GM10248 (cell line): ENCODE measurements around the gene CRYBA4.

Experiments
- CTCF ChIA-PET: fragments of 300-600 bp; sonication (Branson Sonifier 250); formaldehyde crosslinking; extraction: SDS; loops from one replicate; lab custom pipeline; 2021; ENCODE audit warnings: antibody characterized with exemption; lab: Yijun Ruan, JAX
- POLR2A ChIA-PET: fragments of 350-650 bp; sonication (Branson Sonifier 250); formaldehyde crosslinking; extraction: SDS; loops from one replicate; lab custom pipeline; 2020; ENCODE audit warnings: antibody characterized with exemption; lab: Yijun Ruan, JAX
- DNase-seq: peaks from one replicate; pipeline ENCODE4 v3.0.0; 2012; ENCODE audit errors: extremely low spot score
- CTCF ChIP-seq: IDR thresholded peaks from 2 replicates; pipeline ENCODE4 v1.5.1; 2012; ENCODE audit warnings: mild to moderate bottlenecking, low read depth; ENCODE audit errors: extremely low read depth, missing control alignments, control extremely low read depth

The CRYBA4 gene

GRCh38 chr22:26621663-26622062 lies at the start of gene CRYBA4:
CRYBA4 (plus strand) TSS chr22:26621963; CDS start chr22:26622597, 634 bp downstream.
- POLR2A ChIA-PET, result interaction anchor here (0.5 kb wide), 1 partner anchor 16 kb away, joined by 3 read pairs; no protein-coding TSS in a partner anchor
- CTCF ChIA-PET, result interaction anchor here (0.9 to 1.9 kb wide), 3 partner anchors 9 to 44 kb away, joined by 4 to 5 read pairs (median 4); no protein-coding TSS in a partner anchor
- no peak for DNase-seq
- no peak for TF ChIP-seq CTCF

GRCh38 chr22:26573026-26573662 lies 48.6 kb upstream of the CRYBA4 start:
- DNase-seq, result no peak
- ChIA-PET POLR2A (no interaction called here), CTCF (interaction anchor here (1.3 to 2.0 kb wide), 2 partner anchors 9 to 10 kb away, joined by 4 to 6 read pairs; no protein-coding TSS in a partner anchor)
- no peak for TF ChIP-seq CTCF

GRCh38 chr22:26574001-26574723 lies 47.6 kb upstream of the CRYBA4 start:
- ChIA-PET POLR2A (no interaction called here), CTCF (interaction anchor here (2.0 kb wide), 1 partner anchor 10 kb away, joined by 6 read pairs; no protein-coding TSS in a partner anchor)
- TF ChIP-seq CTCF, result no peak
- no peak for DNase-seq

GRCh38 chr22:26576026-26576680 lies 45.6 kb upstream of the CRYBA4 start:
- DNase-seq, result no peak
- TF ChIP-seq CTCF, result no peak
- ChIA-PET CTCF (interaction anchor here (1.2 to 1.6 kb wide), 3 partner anchors 11 to 20 kb away, joined by 3 read pairs; no protein-coding TSS in a partner anchor), POLR2A (no interaction called here)

- no peak for TF ChIP-seq CTCF
- no peak for DNase-seq
- ChIA-PET POLR2A (no interaction called here), CTCF (interaction anchor here (1.2 to 1.6 kb wide), 3 partner anchors 10 to 19 kb away, joined by 3 read pairs; no protein-coding TSS in a partner anchor)
These were observed 44.7 kb upstream of the CRYBA4 start for GRCh38 chr22:26577081-26577480.

- CTCF ChIA-PET, result interaction anchor here (1.8 kb wide), 1 partner anchor 13 kb away, joined by 5 read pairs; no protein-coding TSS in a partner anchor
- TF ChIP-seq CTCF, result no peak
- POLR2A ChIA-PET, result no interaction called here
- DNase-seq, result peak; percentile 75
These were observed 42.4 kb upstream of the CRYBA4 start for GRCh38 chr22:26579331-26579886.
